H1 (cell line): Measurements from ENCODE around the gene NAGA.

Experiments
- CEBPB ChIP-seq: IDR thresholded peaks from 2 replicates; pipeline ENCODE4 v1.6.1; 2012; ENCODE audit warnings: low read depth, low read length
- CHD1 ChIP-seq: IDR thresholded peaks from 2 replicates; pipeline ENCODE4 v1.6.1; 2012; ENCODE audit warnings: low read depth, low read length, improper control_type of control experiment
- CREB1 ChIP-seq: IDR thresholded peaks from 2 replicates; pipeline ENCODE4 v1.6.1; 2012; ENCODE audit warnings: inconsistent platforms
- HDAC6 ChIP-seq: IDR thresholded peaks from one replicate; pipeline ENCODE4 v1.7.1; 2012; ENCODE audit warnings: low read depth, mild to moderate bottlenecking, inconsistent platforms, low read length, moderate library complexity
- JUND ChIP-seq: IDR thresholded peaks from 2 replicates; pipeline ENCODE4 v1.6.1; 2011; ENCODE audit warnings: mild to moderate bottlenecking, improper control_type of control experiment, low read length
- POLR2A ChIP-seq, 2 experiments: IDR thresholded peaks; 1 replicate in 1 of 2; 2 replicates in 1 of 2; pipeline ENCODE4 v1.6.1; 2011; ENCODE audit warnings: low read depth in 2 of 2, low read length in 2 of 2, mild to moderate bottlenecking in 2 of 2; ENCODE audit errors: control extremely low read depth in 1 of 2
- POLR2AphosphoS5 ChIP-seq: IDR thresholded peaks from 2 replicates; pipeline ENCODE4 v1.6.1; 2011; ENCODE audit warnings: low read depth, low read length
- RFX5 ChIP-seq: IDR thresholded peaks from 2 replicates; pipeline ENCODE4 v1.6.1; 2011; ENCODE audit warnings: low read depth, low read length, improper control_type of control experiment, borderline replicate concordance
- TAF7 ChIP-seq: optimal IDR thresholded peaks from 2 replicates; pipeline ENCODE3; 2011; ENCODE audit warnings: low read depth, mild to moderate bottlenecking, inconsistent platforms, low read length, moderate library complexity, borderline replicate concordance
- TCF12 ChIP-seq: IDR thresholded peaks from 2 replicates; pipeline ENCODE4 v1.6.1; 2011; ENCODE audit warnings: low read depth, mild to moderate bottlenecking, low read length
- YY1 ChIP-seq: IDR thresholded peaks from 2 replicates; pipeline ENCODE4 v1.6.1; 2011; ENCODE audit warnings: low read depth, mild to moderate bottlenecking, low read length
- TF ChIP-seq, protein P1 (sequence below), 3 experiments: IDR thresholded peaks; 1 replicate in 2 of 3; 2 replicates in 1 of 3; pipeline versions ENCODE4 v1.5.1 to v1.6.1; 2011; ENCODE audit warnings: low read length in 3 of 3, mild to moderate bottlenecking in 3 of 3, inconsistent platforms in 2 of 3, low read depth in 1 of 3, moderate library complexity in 1 of 3; ENCODE audit not compliant: insufficient read depth in 1 of 3; ENCODE audit errors: control extremely low read depth in 1 of 3
- TF ChIP-seq, protein P2 (sequence below): IDR thresholded peaks from 2 replicates; pipeline ENCODE4 v1.6.1; 2011; ENCODE audit warnings: low read length, improper control_type of control experiment

DNA sequence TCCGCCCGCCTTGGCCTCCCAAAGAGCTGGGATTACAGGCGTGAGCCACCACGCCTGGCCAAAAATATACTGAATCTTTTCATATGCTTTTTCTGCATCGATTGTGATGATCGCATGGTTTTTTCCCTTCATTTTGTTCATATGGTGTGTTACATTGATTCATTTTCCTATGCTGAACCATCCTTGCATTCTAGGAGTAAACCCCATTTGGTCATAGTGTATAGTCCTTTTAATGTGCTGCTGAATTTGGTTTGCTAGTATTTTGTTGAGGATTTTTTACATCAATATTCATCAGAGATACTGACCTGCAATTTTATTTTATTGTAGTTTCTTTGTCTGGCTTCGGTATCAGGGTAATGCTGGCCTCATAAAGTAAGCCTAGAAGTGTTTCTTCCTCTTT is 59.8 kb downstream of the NAGA start:
- TF ChIP-seq, protein P1, sequence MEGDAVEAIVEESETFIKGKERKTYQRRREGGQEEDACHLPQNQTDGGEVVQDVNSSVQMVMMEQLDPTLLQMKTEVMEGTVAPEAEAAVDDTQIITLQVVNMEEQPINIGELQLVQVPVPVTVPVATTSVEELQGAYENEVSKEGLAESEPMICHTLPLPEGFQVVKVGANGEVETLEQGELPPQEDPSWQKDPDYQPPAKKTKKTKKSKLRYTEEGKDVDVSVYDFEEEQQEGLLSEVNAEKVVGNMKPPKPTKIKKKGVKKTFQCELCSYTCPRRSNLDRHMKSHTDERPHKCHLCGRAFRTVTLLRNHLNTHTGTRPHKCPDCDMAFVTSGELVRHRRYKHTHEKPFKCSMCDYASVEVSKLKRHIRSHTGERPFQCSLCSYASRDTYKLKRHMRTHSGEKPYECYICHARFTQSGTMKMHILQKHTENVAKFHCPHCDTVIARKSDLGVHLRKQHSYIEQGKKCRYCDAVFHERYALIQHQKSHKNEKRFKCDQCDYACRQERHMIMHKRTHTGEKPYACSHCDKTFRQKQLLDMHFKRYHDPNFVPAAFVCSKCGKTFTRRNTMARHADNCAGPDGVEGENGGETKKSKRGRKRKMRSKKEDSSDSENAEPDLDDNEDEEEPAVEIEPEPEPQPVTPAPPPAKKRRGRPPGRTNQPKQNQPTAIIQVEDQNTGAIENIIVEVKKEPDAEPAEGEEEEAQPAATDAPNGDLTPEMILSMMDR (IDR thresholded peaks at IDR 0.05; ENCODE audit: control extremely low read depth in 1 of 3, insufficient read depth in 1 of 3, low read depth in 1 of 3, low read length in 3 of 3) = no peak
- TF ChIP-seq TCF12 (no peak), POLR2AphosphoS5 (no peak), YY1 (no peak), CHD1 (no peak), POLR2A (IDR thresholded peaks at IDR 0.05; ENCODE audit: control extremely low read depth in 1 of 2, low read depth in 2 of 2, low read length in 2 of 2) (no peak), CEBPB (no peak), TAF7 (no peak), JUND (no peak), CREB1 (no peak), HDAC6 (no peak), RFX5 (no peak)
- TF ChIP-seq, protein P2, sequence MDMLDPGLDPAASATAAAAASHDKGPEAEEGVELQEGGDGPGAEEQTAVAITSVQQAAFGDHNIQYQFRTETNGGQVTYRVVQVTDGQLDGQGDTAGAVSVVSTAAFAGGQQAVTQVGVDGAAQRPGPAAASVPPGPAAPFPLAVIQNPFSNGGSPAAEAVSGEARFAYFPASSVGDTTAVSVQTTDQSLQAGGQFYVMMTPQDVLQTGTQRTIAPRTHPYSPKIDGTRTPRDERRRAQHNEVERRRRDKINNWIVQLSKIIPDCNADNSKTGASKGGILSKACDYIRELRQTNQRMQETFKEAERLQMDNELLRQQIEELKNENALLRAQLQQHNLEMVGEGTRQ = no peak
